ENCODE data around the gene B3GALT5.
"Not testable (repeated sequence)": the region's sequence is repeated elsewhere in the genome, so short reads cannot be mapped to it uniquely, and the experiment has no call there.

The B3GALT5 gene, protein sequence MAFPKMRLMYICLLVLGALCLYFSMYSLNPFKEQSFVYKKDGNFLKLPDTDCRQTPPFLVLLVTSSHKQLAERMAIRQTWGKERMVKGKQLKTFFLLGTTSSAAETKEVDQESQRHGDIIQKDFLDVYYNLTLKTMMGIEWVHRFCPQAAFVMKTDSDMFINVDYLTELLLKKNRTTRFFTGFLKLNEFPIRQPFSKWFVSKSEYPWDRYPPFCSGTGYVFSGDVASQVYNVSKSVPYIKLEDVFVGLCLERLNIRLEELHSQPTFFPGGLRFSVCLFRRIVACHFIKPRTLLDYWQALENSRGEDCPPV

GRCh38 chr21:39612233-39613040 is at the start of gene B3GALT5:
TSS of gene B3GALT5 (plus strand) at chr21:39612940. CDS start at chr21:39660560, 47,620 bp downstream.
- no peak for DNase-seq

DNA sequence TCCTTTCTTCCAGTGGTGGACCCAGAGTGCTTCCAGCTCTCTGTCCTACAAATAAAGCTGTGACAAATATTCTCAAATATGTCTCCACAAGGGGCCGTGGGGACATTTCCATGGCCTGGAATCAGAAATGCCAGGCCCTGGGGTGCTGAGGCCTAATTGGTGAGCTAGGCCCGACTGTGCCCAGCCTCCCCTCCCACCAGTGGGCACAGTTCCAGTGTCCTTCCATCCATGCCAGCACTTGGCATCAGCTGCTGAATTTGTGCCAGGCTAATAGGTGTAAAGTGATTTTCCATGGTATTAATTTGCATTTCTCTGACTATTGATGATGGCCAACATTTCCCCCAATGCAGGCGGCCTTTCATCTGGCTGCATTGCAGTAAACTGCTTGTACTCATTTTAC is 48.5 kb upstream of the B3GALT5 start:
- DNase-seq, result no peak

DNA sequence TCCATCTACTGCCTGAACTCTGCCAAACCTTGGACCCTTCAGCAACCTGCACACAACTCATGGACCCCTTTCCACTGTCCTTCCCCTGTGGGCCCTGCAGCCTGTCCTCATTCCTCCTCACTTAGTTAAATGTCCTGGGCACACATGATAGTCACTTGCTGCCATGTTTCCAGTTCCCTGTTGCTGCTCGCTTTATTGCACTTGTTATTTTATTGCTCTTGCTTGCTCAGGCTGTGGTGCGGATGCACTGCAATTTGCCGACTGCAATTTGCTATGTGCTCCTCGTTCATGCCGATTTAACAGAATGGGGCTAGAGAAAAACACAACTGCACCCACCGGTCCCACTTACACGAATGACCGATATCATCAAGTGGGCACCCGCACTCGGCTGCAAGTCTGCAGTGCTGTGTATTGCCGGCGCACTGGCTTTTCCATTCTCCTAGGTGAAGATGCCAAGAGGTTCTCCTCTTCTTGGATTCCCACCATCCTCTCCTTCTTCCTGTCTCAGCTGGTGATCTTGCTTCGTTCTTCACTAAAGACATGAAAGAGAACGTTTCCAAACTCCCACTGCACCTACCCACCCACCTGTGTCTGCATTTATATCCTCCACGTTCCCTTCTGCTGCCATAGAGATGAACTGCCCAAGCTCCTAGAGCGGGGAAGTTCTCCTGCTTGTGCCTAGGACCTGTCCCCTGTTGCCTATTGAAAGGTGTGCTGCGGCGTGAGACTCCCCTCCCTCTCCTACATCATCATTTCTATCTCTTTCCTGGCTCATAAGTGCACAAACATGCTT is 45.4 kb upstream of the B3GALT5 start:
- DNase-seq, result no peak

GRCh38 chr21:39568361-39568760 is 44.4 kb upstream of the B3GALT5 start:
- no peak for DNase-seq

DNA sequence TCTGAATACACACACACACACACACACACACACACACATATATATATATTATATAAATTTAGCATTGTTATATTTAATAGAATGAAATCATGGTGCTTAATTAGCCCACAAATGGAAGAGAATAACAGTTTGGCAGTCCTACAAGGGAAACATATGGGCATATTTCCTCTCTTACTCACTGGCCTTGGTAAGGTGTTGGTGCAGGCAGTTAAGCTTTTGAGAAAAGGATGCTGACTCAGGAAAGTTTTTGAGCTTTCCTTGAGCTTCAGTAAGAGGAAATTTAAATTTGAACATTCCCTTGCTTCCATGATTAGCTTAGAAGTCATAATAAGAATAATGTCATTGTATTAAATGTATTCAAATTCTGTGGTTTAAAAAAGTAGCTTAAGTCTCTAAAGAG is 37.0 kb upstream of the B3GALT5 start:
- no peak for DNase-seq

DNA sequence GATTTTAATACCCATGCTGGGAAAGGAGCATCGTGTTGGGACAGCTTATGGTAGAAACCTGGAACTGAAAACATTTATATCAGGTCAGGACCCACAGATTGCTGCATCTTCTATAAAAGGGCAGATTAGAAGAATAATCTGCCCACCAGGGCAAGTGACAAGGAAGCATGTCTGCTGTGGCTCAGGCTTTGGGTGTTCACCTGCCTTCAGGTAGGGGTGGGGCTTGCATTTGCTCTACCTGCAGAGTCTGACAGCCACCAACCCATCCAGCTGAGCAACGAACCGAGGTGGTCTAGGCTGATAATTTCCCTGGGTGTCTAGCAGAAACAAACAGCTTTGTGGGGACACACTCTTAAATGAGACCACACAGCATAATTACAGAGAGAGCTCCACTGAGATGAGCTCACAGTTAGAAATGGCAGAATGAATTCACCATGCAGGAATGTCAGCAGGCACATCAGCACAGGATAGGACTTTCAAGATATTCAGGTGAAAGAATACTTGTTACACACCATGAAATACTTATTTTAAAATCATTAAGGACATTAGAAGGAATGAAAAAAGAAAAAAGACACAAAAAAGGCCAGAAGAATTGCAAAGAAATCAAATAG is 36.1 kb upstream of the B3GALT5 start:
- no peak for DNase-seq

DNA sequence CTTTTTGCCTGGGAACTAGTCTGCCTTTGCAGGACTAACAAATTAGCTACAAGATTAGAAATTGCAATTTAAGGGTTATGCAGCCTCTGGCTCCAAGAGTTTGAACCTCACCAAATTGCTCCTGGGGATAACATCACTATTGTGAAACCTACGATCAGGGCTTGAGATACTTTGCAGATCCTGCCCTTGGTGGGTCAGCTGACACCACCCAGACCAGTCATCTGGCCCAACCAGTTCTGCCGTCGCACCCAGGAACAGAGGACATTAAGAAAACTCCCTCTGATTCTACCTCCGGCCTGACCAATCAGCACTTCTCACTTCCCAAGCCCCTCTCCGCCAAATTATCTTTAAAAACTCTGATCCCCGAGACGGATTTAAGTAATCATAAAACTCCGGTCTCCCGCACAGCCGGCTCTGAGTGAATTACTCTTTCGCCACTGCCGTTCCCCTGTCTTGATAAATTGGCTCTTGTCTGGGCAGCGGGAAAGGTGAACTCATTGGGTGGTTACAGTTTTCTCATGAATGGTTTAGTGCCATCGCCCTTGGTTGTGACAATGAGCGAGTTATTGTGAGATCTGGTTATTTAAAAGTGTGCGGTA is 32.9 kb upstream of the B3GALT5 start:
- no peak for DNase-seq

GRCh38 chr21:39580744-39581143 is 32.0 kb upstream of the B3GALT5 start:
- no peak for DNase-seq

DNA sequence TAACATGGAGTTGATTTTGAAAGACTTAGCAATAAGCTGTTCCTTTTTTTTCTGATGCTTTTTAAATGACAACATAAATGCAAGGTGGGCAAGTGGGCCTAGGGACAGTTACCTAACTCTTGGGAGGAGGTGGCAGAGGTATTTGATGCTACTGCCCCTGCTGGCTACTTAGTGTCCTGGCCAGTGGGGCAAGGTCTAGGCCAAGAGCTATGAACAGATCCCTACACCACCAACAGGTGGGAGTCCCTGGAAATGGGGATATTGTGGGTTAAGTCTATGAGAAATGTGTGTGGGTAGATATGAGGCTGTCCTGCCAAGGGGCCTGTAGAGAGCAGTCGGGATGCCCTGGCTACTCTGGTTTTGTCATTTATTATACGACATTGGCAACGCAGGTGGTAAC is 31.3 kb upstream of the B3GALT5 start:
- no peak for DNase-seq

DNA sequence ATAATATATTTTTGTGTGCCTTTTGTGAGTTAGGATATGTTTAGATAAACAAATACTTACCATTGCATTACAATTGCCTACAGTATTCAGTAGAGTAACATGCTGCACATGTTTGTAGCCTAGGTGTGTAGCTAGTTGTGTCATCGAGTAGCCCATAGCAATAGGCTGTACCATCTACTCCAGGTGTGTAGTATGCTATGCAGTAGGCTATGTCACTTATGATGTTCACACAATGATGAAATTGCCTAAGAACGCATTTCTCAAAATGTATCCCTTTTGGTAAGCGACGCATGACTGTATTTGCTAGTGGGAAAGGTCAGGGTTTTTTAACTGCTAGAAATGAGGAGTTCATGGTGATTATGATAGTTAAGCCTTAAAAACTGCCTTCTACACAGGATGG is 30.0 kb upstream of the B3GALT5 start:
- no peak for DNase-seq

GRCh38 chr21:39583586-39583985 is 29.2 kb upstream of the B3GALT5 start:
- not testable (repeated sequence) for DNase-seq

GRCh38 chr21:39587376-39587775 is 25.4 kb upstream of the B3GALT5 start:
- no peak for DNase-seq

DNA sequence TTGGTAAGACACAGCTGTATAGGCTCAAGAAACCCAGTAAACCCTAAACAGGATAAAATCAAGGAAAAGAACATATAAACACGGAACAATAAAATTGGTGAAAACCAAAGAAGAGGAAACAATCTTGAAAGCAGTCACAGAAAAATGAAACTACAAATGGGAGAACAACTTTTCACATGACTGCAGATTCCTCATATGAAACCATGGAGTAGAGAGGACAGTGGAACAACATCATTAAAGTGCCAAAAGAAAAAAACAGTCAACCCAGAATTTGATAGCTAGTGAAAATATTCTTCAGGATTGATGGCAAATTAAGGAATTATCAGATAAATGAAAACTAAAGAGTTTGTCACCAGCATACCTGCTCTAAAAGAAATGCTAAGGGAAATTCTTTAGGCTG is 23.9 kb upstream of the B3GALT5 start:
- DNase-seq, result no peak

- DNase-seq, result no peak
These were observed 19.2 kb upstream of the B3GALT5 start for GRCh38 chr21:39593522-39593921.

DNA sequence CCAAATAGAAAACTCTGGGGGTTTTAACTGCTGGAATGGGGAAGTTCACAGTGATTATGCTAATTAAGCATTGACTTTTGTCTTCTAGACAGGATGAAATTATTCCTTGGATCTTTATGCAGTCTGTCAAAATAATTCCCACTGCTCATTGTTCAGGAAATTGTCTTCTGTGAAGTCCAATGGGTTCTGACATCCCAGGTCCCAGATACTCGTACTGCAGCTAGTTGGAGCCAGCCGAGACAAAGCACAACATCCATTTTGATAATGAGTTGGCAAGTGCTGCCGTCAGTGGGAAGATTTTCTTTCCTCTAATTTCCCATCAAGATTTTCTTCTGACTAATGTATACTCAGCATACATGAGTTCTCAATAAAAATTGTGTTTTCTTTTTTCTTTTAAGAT is 17.3 kb upstream of the B3GALT5 start:
- DNase-seq, result no peak

GRCh38 chr21:39597595-39597994 is 15.1 kb upstream of the B3GALT5 start:
- DNase-seq, result no peak

DNA sequence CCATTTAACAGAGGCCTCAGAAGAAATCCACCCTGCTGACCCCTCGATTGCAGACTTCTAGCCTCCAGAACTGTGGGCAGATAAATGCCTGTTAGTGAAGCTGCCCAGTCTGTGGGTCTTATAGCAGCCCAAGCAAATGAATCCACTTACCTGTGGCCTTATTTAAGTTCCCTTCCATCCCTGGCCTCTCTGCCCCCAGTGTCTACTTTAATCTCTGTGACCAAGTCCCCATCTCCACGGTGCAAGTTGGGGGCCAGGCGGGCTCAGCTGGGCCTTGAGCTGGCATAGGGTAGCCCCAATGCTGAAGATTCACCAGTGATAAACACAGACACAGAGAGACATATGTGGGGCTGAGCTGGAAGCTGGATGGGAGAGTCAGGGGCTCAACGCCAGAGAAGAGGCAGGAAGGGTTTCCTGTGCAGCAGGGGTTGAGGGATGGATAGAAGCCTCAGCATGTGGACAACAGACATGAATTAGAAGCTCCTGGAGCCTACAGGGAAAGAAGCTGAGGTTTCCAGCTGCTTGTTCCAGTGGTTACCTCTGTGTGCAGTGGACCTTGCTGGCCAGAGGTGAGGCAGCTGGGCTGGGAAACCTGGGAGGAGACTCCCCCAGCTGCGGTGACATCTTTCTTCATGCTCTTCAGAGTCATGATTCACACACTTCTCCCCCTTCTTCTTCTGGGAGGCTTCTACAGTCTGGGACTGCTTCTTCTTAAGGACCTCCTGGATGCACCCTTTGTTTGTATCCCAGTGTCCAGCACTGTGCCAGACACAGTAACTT is 13.4 kb upstream of the B3GALT5 start:
- no peak for DNase-seq

GRCh38 chr21:39601187-39601928 is 11.4 kb upstream of the B3GALT5 start:
- DNase-seq, result no peak

DNA sequence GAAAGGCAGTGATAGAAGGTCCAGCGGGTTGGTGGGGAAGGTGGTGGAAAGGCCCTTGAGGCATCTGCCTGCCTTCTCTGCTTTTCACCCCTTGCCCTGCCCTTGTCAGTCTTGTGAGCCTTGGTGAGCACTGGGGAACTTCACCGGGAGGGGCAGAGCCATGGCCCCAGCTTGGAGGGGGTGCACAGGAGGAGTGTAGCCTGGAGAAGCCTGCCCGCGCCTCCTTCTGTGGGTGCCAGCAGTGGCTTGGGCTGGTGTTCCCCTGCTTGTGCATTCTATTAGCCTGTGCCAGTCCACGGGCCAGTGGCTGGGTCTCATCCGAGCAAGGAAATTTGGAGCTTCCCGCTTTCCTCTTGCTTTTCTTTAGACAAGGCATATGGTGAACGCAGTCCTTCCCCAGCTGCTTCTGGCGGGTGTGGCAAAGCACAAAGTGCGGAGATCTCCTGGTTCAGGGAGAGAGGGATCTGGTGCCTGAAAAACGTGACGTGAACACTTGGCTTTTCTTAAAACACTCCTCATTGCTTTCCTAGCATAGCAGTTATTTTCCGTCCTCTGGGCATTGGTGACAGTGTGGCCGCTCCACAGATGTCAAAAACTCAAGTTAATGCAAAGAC is 10.6 kb upstream of the B3GALT5 start:
- DNase-seq, result no peak

DNA sequence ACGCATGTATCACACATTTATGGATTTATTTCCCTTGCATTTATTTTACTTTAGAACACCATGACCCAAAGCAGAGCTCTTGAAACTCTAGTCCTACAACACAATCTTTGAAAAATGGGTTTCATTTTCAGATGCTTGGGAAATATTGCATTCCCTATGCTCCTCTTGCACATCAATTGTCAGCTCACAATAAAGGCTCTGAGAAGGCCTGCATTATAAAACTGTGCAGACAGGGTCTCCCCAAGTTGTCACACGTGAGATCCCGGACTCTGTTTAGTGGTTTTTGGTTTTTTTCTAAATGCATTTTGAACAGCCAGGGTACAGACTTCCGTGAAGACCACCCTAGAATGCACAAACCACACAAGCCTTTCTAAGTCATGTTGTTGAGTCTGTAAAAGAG is 9.9 kb upstream of the B3GALT5 start:
- no peak for DNase-seq

DNA sequence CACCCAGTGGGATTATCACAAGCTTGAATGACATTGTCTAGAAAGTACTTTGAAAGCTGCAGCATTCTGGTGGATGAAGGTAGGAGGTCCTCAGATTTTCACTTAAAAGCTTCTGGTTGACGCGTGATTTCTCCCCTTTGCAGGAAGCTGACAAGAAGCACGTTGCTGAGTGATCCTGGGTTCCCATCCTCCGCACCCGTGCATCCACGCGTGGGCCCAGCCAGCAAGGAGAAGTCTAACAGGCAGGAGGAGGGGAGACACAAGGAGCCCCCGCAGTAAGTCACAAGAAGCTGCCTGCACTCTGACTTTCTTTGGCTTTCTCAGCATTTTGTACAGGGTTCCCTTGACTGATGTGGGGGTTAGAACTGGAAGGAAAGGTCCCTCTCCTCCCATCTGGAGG is 7.8 kb upstream of the B3GALT5 start:
- no peak for DNase-seq

Measured in NCI-H1048 (cell line).